ENCODE results near the gene ABCC5.
"Not testable (repeated sequence)": the region's sequence is repeated elsewhere in the genome, so short reads cannot be mapped to it uniquely, and the experiment has no call there.

ABCC5 gene

DNA sequence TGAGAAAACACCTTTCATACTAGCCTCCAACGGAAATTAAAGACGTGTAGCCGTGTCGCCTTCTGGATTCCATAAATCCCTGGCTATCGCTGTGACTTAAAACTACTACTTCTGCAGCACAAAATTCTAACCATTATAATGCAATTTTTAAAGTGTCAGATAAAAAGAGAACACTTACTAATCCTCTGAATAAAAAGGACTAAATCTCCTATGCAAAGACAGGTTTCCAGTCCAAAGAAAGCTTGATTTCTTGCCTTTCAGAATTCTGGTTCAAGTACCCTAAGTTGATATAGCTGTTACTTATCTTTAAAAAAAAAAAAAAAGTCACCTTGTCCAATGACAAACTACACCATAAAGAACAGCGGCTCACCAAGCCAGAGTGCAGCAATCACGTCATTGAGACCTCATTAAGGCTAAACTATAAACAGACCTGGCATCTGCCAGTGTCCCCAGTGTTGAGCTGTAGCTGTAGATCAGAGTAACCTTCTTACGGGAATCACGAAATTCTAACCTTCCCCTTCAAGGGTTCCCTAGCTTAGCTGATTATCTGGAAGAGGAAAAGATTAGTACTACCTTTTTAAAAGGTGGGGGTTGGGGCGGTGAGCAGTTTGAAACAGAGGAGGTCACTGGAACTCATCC is 2.2 kb downstream of the ABCC5 start:
- FAIRE-seq = no peak

DNA sequence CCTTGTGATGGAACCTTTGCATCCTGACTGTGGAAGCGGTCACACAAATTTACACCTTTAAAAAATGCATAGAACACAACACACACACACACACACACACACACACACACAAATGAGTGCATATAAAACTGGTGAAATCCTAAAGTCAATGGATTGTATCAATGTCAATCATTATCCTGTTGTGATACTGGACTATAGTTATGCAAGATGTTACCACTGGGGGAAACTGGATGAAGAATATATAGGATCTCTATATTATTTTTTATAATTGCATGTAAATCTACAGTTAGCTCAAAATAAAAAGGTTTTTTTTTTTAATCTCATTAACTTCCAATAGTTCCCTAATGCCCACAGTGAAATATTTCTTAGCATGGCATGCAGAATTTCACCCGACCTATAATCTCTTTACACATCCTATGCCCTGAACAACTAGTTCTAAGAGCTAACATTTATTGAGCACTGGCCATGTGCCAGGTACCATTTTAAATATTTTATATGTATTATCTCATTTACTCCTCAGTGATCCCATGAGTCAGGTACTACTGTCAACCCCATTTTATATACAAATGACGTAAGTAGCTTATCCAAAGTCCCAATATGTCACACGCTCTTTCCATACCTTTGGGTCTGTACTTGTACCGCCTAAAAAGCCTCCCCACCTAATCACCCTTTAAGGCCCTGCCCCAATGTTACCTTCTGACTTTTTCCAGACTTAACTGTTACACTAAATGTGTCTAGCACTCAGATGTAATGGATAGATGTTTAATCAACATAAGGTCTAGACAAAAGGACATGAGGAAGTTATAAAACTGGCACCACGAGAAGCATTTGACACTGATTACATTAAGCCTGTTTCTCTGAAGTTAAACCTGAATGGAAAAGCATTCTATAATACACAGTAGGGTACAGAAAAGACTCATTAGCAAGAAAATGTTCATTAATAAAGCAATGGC is 5.5 kb downstream of the ABCC5 start:
- FAIRE-seq = no peak

DNA sequence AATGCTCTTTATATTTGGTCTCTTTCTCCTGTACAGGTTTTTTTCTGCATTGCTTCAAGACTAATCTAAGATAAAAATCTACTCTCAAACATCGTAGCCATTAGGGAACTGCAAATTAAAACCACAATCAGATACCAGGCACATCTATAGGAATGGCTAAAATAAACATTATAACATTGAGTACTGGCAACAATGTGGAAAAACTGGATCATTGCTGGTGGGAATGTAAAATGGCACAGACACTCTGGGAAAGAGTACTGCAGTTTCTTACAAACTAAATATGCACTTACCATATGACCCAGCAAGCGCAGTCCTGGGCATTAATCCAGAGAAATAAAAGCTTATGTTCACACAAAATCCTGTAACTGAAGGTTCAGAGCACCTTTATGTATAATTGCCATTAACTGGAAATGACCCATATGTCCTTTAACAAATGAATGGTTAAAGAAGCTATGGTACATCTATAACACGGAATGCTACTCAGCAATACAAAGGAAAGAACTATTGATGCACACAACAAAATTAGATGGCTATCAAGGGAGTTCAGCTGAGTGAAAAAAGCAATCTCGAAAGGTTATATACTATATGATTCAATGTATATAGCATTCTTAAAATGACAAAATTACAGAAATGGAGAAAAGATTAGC is 6.3 kb downstream of the ABCC5 start:
- no peak for FAIRE-seq

DNA sequence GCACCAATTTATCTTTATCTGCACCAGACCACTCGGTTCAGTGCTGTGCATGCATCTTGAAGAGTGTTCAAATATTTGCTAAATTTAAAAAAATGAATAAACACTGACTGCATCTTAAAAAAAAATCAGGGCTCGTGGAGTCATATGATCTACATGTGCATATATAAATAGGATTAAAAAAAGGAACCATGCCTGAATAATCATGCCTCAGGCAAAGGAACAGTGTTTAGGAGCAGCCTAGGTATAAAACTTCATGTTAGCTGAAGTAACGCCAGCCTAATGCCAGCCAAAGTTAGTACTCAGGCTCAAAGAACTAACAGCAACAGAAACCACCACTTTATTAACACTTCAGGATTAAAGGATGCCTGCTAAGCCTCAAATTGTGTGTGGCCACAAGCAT is 9.5 kb downstream of the ABCC5 start:
- FAIRE-seq = no peak

DNA sequence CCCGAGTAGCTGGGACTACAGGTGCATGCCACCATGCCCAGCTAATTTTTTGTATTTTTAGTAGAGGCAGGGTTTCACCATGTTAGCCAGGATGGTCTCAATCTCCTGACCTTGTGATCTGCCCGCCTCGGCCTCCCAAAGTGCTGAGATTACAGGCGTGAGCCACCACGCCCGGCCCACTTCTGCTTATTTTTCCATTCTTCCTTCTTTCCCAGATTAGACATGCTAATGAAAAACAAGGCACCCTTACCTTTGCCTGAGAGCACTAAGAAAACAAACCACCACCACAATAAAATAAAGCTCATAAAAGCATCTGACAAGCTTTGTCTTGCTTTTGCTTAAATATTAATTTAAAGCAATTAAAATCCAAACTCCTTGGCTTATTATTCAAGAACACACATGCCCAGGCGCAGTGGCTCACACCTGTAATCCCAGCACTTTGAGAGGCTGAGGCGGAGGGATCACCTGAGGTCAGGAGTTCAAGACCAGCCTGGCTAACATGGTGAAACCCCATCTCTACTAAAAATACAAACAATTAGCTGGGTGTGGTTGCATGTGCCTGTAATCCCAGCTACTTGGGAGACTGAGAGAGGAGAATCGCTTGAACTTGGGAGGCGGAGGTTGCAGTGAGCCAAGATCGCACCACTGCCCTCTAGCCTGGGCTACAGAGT is 10.4 kb downstream of the ABCC5 start:
- not testable (repeated sequence) for FAIRE-seq

DNA sequence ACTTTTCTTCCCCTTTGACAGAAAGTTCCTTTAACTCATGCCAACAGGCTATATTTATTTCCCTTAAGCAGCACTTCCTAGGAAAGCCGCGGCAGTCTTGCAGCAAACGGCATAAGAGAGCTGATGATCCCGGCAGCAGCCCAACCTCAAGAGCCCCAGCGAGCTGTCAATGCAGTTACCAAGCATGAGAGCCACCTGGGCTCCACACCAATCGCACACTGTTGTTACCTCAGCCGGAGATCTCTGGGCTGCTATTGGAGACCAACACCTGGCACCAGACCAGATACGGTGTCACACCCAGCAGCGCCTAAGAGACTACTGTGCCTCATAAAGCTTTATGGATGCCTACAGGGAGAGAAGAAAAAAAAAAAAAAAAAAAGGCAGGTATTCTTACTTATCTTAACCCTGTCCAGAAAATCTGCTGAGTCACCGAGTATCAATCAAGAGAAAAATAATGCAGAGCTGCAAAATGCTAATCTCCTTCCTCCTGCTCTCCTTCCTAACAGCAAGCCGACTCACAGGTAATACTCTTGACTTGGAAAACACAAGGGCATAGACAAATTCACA is 11.7 kb downstream of the ABCC5 start:
- no peak for FAIRE-seq

DNA sequence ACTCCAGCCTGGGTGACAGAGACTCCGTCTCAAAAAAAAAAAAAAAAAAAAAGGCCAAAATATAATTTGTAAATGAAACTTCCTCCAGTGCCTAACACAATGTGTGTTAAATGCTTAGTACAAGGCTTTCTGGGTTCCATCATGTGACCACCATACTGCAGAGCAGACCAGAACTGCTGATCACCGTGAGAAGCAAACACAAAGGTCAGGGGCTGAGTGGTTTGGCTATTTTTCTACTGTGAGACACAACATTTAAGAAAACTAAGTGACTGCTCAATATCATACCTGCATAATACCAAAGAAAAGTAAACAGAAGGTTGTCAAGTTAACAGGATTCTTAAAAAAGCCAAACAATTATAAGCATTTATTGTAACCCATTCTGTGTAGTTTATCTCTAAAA is 13.2 kb downstream of the ABCC5 start:
- no peak for FAIRE-seq

DNA sequence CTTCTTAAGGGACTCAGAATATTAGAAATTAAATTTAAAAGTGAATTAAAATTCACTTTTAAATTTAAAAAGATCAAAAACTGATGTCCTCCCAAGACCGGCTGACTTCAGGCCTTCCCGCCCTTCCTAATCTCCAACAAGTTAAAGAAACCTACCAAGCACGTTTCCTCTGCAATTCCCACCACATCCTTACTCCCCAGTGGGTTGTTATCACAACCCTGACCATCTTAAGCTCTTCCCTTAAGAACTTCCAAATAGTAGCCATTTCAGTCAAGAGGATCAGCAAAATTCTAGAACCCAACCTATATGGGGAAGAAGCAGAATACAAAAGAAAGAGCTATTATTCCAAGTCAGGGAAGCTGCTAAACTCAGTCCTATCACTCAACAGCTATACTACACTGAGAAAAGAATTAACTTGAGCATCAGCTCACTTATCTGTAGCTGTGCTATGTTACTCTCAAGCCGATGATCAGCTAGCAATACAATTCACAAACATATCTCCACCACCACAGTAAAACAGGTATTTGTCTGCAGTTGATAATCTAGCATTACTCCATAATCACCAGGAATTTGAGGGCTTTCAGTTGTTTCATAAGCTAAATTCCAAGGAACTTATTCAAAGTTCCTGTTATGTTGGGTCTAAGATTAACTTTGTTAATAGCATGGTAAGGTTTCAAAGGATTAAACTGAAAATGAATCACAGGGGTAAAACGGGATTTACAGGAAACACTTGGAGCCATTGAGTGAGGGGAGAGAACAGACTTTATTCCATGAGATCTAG is 14.3 kb downstream of the ABCC5 start:
- no peak for FAIRE-seq

DNA sequence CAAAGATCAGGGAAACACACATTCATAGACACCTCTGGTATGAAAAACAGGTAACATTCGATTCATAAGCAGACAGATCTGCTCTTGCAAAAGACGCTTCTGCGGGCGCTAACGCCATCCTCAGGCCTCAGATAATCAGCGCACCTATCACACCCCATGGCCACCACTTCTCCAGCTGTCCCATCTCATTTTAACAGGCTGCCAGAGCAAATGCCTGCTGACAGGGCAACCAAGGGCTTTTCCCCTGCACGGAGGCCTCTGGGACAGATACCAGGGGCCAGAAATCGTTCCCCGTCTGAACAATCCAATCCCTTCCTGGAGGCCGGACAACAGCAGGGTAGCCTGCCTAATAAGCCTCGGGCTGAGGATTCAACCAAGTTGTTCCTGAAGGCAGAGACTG is 15.2 kb downstream of the ABCC5 start:
- FAIRE-seq = no peak

DNA sequence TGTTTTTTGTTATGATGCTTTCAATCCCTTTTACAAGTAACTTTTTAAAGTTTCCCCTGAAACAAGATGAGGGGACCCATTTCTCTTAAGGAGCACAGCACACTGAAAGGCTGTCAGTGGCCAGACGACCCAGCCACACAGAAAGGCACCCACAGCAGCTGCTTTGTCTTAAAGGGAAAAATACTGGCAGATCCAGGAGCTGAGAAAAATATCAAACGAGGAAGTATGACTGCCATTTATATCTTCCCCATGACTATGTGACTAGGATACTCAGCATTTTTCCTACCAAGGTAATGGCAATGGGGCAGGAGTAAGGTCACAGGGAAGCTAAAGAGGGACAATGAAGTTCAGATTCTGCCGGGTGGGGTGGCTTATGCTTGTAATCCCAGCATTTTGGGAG is 15.9 kb downstream of the ABCC5 start:
- no peak for FAIRE-seq

DNA sequence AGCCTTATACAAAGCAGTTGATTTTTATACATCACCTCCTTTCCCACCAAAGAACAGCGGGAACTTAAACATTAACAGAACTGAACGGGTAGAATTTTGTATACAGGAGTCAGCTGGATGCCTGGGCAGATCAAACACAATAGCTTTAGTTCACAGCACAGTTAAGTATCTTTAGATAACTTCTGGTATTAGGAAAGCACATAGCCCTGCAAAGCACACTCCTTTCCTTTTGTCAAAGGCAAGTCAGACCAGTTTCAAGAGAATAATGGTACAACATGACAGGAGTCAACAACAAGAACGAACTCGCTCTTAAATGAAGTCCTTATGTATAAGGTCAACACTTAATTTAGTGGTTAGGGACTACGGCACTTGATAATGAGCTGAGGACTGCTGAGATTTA is 26.3 kb downstream of the ABCC5 start:
- FAIRE-seq = no peak

DNA sequence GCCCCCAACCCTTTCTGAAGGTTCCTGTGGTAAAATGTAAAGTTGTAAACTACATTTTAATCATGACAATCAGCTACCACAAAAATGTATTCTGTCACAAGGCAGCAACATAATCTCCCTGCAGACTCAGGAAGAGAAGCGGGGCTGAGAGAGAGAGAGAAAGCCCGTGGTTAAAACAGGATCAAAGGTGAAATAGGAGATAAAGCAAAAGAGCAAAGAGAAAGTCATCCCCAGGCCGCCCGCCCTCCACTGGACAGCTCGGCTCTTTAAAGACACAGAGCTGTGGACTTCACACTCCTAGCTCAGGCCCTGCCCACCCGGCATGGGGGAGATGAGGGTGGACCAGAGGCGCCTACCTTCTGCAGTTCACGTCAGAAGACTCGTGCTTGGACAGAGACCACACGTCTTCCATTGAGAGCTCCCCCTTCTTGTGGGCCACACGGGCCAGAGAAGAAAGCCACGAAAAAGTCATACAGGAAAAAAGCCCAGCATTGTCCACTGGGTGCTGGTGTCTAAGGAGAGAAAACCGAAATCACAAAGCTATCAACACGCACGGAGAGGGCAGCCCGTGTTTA is 29.4 kb downstream of the ABCC5 start:
- FAIRE-seq = no peak

DNA sequence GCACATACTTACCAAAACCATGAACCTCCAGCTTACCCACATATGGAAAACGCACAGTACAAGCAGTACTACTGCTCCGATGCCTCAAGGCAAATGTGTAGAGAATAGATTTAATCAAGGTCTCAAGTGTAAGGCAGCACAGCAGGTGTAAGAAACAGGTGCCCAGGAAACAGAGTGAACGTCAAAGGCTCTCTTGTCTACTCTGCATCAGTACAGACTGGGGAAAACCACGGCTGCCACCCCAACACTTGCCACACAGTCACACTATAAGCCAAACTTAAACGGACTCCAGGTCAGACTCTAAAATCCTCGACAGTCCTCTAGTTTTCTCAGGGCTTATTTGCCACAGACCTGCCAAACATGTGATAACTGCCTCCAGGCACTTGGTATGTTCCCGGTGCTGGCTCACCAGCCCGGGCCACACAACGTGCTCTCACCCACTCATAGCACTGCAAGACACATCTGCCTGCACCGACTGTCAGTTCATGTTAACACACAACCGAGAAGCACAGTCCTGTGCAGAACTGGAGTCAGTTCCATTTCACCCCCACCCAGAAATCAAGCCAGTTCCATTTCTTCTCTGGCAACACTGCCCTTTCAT is 30.6 kb downstream of the ABCC5 start:
- FAIRE-seq = no peak

DNA sequence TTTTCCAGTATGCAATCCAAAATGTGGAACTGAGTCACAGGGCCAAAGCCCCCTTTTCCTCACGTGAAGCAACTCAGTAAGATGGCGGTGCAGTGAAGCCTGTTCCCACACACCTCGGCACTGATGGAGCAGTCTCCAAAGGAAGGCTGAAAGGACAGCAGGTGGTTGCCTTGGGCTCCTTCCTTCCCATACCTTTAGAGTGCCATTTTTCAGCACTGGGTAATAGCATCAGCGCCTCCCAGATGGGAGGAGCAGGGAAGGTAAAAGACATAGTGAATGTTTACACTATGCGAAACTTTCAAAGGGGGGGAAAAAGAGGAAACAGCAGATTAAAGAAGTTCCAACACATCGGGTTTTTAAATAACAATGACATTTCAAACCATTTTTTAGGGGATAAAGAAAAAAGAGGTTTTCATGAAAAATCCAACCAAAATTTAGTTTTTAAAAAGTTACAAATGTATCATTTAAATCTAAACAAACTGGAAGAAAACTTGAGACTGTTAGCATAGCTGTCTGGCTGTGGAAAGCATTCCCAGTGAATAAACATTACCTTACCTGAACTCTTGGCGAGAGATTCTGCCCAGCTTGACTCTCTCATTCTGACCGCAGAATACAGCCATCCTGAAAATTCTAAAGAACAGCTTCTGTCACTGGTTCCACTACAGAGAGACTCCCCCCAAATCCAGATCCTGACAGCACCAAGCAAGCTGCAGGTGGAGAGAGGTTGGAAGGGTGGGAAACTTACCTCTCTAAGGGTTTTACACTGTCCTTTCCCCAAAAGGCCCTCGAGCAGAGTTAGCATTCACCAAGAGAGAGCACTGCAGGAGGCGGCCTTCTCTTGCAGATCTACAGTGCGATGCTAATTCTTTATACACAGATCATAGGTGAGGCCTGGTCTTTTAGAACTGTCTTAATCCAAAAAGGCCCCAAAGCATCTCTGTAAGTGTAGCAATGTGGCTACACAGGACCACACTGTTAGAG is 32.6 kb downstream of the ABCC5 start:
- no peak for FAIRE-seq

DNA sequence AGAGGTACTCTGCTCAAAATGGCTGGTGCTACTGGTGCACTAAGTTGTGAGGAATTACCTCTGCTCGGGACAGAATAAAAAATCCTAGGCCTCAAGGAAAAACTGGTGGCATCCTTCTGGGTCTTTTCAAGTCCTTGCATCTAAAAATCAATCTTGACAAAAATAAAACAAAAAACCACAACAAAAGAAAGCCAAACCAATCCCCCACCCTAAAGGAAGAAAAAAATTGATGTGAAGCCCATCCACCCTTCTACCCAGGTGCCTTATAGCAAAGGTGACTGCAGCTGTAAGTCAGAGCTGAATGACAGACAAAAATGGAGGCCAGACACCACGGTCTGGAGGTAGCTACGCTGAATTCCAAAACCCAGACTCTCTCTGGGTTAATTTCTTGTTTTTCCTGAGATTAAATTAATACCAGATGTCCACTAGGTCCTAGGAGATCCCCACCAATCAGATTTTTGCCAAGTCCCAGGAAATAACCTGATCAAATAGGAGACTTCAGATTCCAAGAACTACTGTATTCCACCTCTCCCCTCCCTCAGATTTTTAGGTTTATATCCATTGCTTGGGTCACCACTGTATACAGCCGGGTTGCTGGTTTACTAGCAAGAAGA is 33.5 kb downstream of the ABCC5 start:
- FAIRE-seq = no peak

DNA sequence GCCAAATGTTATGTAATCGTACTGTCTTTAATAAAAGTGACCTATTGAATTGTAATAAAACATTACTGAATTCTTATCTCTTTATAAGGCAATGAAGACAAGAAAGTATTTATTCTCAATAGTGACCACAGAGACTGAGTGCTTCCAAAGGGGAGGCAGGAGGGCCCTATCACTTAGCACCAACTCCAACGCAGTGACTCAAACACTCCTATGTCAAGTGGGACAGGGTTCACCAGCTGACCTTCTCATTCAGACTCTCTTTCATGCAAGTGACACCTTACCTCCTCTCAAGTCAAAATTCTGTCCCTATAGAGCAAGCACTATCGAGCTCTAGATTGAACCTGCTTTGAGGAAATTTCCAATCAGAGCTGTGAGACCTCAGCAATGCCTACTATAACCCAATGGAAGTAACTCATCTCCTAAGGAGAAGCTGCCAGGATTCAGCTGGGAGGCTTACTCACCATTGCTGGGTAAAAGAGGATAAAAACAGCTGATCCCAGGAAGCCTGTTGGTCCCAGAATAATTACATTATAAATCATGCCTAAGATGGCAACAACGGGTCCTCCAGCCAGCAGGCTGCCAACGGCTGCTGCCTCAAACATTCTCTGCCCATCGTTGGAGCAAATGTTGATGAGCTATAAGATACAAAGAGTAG is 35.6 kb downstream of the ABCC5 start:
- no peak for FAIRE-seq

DNA sequence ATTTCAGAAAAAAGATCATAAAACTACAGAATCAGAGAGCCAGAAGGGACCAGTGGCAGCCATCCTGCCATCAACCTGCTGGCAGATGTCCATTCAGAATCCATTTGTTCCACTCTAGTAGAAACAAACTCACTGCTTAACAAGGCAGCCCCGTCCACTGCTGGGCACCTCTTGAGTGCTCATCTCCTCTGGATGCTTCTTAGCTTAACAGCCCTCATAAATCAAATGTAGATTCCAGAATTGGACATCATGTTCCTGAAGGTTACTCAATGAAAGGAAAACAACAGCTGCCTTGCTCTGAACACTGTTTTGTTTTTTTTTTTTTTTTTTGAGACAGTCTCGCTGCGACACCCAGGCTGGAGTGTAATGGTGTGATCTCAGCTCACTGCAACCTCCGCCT is 37.3 kb downstream of the ABCC5 start:
- no peak for FAIRE-seq

DNA sequence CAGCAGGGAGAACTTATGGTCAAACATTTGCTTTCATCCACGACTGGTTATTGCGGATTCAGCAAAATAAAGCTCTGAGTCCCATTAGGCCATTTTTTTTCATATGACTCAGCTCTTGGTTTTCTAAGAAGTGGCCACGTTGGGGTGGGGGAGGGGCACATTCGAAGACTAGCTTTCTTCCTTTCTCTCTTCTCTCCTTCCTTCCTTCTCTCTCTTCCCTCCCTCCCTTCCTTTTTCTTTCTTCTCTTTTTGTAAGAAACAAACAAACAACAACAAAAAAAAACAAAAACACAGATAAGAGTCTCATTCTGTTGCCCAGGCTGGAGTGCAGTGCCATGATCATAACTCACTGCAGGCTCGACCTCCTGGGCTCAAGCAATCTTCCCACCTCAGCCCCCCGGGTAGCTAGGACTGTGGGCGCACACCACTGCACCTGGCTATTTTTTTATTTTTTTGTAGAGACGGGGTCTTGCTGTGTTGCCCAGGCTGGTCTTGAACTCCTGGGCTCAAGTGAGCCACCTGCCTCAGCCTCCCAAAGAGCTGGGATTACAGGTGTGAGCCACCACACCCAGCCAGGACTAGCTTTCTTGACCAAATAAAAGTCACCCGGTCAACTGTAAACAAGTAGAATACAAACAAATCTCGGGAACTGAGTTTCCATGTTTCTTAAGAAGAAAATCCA is 41.6 kb downstream of the ABCC5 start:
- no peak for FAIRE-seq

All from endometrium (tissue), 2 donors.